OCI-LY7 (cell line): ENCODE results near the gene APOD.

Experiments
- CTCF ChIP-seq: fragments of 200-600 bp; sonication (generic); conservative IDR thresholded peaks from 2 replicates; pipeline ENCODE4 v1.5.1; 2014; ENCODE audit warnings: mild to moderate bottlenecking, antibody characterized with exemption, low read length, moderate library complexity, mixed read lengths
- EZH2phosphoT487 ChIP-seq: fragments of 200-600 bp; sonication (generic); IDR thresholded peaks from 2 replicates; pipeline ENCODE4 v1.6.1; 2018; ENCODE audit warnings: low read depth, borderline replicate concordance, mild to moderate bottlenecking, mixed run types, antibody characterized with exemption, low read length, moderate library complexity, mixed read lengths

- TF ChIP-seq CTCF, result no peak
- TF ChIP-seq EZH2phosphoT487, result no peak
Measured at GRCh38 chr3:195612075-195612800, 28.5 kb upstream of the APOD start.
